ENCODE measurements around the gene SH3PXD2B.

DNA sequence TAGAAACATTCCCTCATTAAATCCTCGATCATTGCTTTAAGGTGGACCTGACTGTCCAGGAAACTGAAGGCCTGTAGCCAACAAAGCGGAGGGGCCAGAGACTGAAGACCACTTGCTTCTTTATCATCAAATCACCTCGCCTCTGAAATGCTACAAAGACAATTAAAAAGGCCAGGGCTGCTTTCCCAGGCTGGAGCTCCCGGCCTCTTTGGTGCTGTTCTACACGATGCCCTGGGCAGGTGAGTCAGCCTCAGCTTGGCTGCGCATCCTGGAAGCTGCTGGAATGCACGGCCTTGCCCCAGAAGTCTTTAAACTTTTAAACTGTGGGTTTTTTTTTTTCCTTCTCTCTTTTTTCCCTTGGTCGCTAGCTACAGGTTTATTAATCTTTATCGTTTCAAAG is 46.5 kb downstream of the SH3PXD2B start:
- TF ChIP-seq EZH2phosphoT487 (IDR thresholded peaks at IDR 0.05; ENCODE audit: insufficient read depth, low read depth), result no peak
- no peak for TF ChIP-seq EZH2 (IDR thresholded peaks at IDR 0.05; ENCODE audit: insufficient read depth, poor library complexity, severe bottlenecking)
